NT2/D1 (cell line): ENCODE results near the gene RPAP2.
"Not testable (repeated sequence)": the region's sequence is repeated elsewhere in the genome, so short reads cannot be mapped to it uniquely, and the experiment has no call there.

Experiments
- DNase-seq: peaks from one replicate; pipeline ENCODE4 v3.0.0-alpha.2; 2011; ENCODE audit warnings: low read depth, low spot score
- H3K27me3 ChIP-seq: 2 replicates; pipeline ENCODE4 v1.6.0; 2011; ENCODE audit warnings: mild to moderate bottlenecking; ENCODE audit not compliant: insufficient read length, insufficient read depth
- H3K36me3 ChIP-seq: 2 replicates; pipeline ENCODE4 v1.6.1; 2011; ENCODE audit warnings: mild to moderate bottlenecking, low read length, mixed read lengths; ENCODE audit not compliant: insufficient read depth, insufficient read length
- H3K4me1 ChIP-seq: 2 replicates; pipeline ENCODE4 v1.5.1; 2011; ENCODE audit not compliant: insufficient read depth, insufficient read length
- H3K4me3 ChIP-seq: 2 replicates; pipeline ENCODE4 v1.5.1; 2011; ENCODE audit warnings: low read depth; ENCODE audit not compliant: insufficient read length
- H3K9ac ChIP-seq: 2 replicates; pipeline ENCODE4 v1.6.0; 2011; ENCODE audit warnings: low read depth; ENCODE audit not compliant: insufficient read length
- H3K9me3 ChIP-seq: 2 replicates; pipeline ENCODE4 v1.5.1; 2011; ENCODE audit warnings: mild to moderate bottlenecking, low read length; ENCODE audit not compliant: insufficient read depth
- SUZ12 ChIP-seq: IDR thresholded peaks from 2 replicates; pipeline ENCODE4 v1.6.1; 2011; ENCODE audit not compliant: insufficient read length, insufficient read depth; ENCODE audit errors: extremely low read depth
- YY1 ChIP-seq: IDR thresholded peaks from 2 replicates; pipeline ENCODE4 v1.6.1; 2011; ENCODE audit not compliant: insufficient read length, insufficient read depth
- ZNF274 ChIP-seq: IDR thresholded peaks from 2 replicates; pipeline ENCODE4 v1.6.1; 2011; ENCODE audit warnings: mild to moderate bottlenecking, low read depth, low read length

Gene RPAP2

DNA sequence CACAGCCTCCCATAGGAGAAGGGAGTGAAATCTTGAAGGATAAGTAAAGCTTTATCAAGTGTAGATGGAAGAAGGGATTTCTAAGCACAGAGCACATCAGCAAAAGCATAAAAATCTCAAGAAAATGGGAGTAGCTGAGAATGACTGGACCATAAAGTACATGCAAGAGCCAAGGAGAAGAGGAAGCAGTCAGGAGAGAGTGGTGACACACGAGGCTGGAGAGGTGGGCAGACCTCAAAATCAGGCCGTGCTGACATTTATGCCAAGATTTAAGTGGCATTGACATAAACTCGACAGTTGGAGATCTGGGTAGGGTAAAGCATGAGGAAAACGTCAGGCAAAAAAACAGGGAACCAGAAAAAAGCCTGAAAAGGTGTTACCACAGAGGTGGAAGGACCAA is 125.5 kb downstream of the RPAP2 start:
- no peak for TF ChIP-seq ZNF274
- DNase-seq: no peak
- no peaks in the 10 kb centered on the region for H3K36me3 ChIP-seq
- H3K9ac ChIP-seq: no peak overlapping the region
- no peaks in the 10 kb centered on the region for H3K9me3 ChIP-seq
- no peaks in the 10 kb centered on the region for H3K4me1 ChIP-seq
- H3K27me3 ChIP-seq: no peaks in the 10 kb centered on the region
- no peak overlapping the region for H3K4me3 ChIP-seq

DNA sequence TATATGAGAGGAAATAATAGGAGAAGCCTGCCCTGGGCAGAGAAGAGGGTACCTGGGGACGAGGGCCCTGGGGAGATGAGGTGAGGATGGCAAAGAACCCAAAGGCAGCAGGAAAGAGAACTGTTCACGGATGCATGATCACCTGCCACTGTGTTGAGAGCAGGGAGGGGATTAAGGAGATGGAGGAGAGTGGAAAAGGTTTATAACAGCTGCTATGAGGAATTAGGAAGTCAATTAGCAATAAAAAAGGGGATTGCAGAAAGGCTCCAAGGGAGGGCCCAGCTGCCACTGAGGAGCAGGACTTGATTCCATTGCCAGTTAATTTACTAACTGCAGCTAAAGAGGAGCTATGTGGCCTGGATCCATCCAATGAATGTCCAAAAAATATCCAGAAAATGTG is 126.8 kb downstream of the RPAP2 start:
- H3K27me3 ChIP-seq: no peaks in the 10 kb centered on the region
- H3K9ac ChIP-seq: no peak overlapping the region
- no peak overlapping the region for H3K4me3 ChIP-seq
- DNase-seq: no peak
- H3K36me3 ChIP-seq: no peaks in the 10 kb centered on the region
- H3K9me3 ChIP-seq: no peaks in the 10 kb centered on the region
- no peaks in the 10 kb centered on the region for H3K4me1 ChIP-seq
- TF ChIP-seq SUZ12 (no peak), YY1 (no peak), ZNF274 (no peak)

DNA sequence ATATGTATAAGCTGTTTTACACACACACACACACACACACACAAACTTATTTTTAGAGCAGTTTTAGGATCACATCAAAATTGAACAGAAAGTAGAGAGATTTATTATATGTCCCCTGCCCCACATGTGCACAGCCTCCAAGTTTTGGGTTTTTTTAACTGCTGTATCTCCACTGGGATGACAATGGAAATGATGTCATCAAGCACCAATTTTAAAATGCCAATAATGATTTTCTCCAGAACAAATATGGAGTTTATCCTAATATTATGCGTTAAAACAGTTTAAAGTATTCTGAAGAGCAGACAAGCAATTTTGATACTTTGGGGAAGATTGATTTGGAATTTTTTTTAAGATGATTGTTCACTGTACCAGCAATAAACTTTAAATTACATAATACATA is 131.2 kb downstream of the RPAP2 start:
- no peaks in the 10 kb centered on the region for H3K36me3 ChIP-seq
- no peaks in the 10 kb centered on the region for H3K9me3 ChIP-seq
- no peak overlapping the region for H3K4me3 ChIP-seq
- H3K9ac ChIP-seq: no peak overlapping the region
- no peak for DNase-seq
- H3K4me1 ChIP-seq: no peaks in the 10 kb centered on the region
- no peaks in the 10 kb centered on the region for H3K27me3 ChIP-seq
- no peak for TF ChIP-seq ZNF274
- no peak for TF ChIP-seq YY1
- no peak for TF ChIP-seq SUZ12

DNA sequence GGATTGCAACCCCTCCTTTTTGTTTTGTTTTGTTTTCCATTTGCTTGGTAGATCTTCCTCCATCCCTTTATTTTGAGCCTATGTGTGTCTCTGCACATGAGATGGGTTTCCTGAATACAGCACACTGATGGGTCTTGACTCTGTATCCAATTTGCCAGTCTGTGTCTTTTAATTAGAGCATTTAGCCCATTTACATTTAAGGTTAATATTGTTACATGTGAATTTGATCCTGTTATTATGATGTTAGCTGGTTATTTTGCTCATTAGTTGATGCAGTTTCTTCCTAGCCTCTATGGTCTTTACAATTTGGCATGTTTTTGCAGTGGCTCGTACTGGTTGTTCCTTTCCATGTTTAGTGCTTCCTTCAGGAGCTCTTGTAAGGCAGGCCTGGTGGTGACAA is 135.7 kb downstream of the RPAP2 start:
- H3K4me3 ChIP-seq, H3K4me1 ChIP-seq, H3K9ac ChIP-seq, H3K36me3 ChIP-seq, DNase-seq, H3K27me3 ChIP-seq: not testable (repeated sequence)
- H3K9me3 ChIP-seq: peaks cover 15% of the 10 kb centered on the region; the same call in 1 of the 2 replicates

DNA sequence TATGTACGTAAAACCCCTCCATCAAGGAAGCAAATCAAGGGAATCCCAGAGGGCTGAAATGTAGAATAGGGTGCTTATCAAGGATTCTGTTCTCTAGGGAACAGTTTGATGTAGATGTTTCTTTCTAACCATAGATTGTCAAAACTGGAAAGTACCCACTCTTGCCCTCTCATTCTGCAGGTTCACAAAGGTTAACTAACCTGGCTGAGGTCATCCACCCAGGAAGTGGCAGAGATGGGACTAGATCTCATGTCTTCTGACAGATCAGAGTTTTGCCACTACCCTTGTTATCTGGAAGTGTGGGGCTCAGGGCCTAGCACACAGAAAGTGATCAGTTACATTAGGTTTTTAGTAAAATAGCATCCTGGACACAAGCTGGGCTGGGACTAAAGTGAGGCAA is 140.4 kb downstream of the RPAP2 start:
- Histone ChIP-seq H3K9ac (no peak overlapping the region), H3K4me3 (no peak overlapping the region), H3K27me3 (no peaks in the 10 kb centered on the region), H3K4me1 (no peaks in the 10 kb centered on the region), H3K36me3 (no peaks in the 10 kb centered on the region), H3K9me3 (peaks cover 15% of the 10 kb centered on the region; the same call in 1 of the 2 replicates)
- TF ChIP-seq ZNF274 (no peak), YY1 (no peak), SUZ12 (no peak)
- no peak for DNase-seq

DNA sequence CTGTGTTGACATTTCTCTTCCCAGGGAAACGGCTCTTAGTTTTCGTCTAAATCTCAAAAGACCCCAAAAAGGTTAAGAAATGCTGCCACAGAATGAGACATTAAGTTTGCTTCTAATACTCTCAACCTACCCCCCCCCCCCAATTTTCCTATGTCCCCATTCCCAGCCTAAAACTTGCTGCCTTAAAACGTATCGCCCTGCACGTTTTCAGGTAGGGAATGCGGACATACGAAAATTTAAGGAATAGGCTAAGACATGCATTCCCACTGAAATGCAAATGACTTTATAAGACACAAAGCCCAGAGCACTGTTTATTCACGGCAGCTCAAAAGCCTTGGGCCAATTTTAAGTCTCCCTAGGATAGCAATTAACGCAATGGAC is 142.4 kb downstream of the RPAP2 start:
- H3K9ac ChIP-seq: no peak overlapping the region
- H3K9me3 ChIP-seq: peaks cover 10% of the 10 kb centered on the region; the same call in 1 of the 2 replicates
- H3K4me3 ChIP-seq: no peak overlapping the region
- no peak for TF ChIP-seq SUZ12
- peaks cover under 1% of the 10 kb centered on the region for H3K4me1 ChIP-seq
- no peak for DNase-seq
- no peaks in the 10 kb centered on the region for H3K27me3 ChIP-seq
- H3K36me3 ChIP-seq: no peaks in the 10 kb centered on the region

DNA sequence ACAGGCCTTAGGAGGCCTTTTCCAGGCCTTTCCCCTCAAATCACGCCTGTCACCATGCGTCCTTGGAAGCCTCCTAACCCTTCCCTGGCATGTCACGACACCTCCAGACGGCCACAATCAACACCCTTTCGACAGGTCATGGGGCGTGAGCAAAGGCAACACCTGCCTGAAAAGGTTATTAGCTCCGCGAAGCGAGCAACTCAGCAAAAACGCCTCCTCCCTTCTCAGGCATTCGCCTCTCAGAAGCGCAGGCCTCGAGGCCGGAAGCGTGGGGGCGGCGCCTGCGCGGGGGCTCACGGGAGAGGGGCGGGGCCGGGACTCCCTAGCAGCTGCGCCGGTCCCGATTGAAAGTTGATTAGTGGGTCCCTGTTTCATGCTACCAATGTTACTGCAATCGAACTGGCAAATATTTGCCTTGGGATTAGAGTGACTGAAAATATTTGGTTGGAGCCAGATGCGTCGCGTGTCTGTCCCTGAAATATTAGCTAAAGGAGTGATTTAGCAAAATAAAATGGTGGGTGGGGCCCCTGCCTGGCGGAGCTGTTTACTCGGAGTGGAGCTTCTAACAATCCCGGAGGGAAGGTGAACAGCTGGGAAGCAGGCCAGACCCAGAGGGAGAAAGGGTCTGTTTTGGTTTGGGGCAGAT is 143.0 kb downstream of the RPAP2 start:
- no peak for TF ChIP-seq SUZ12
- no peak for TF ChIP-seq ZNF274
- H3K9ac ChIP-seq: no peak overlapping the region
- no peak for DNase-seq
- H3K27me3 ChIP-seq: no peaks in the 10 kb centered on the region
- peaks cover 5% of the 10 kb centered on the region for H3K4me1 ChIP-seq
- H3K9me3 ChIP-seq: peaks cover 5% of the 10 kb centered on the region; the same call in 1 of the 2 replicates
- no peak overlapping the region for H3K4me3 ChIP-seq
- no peaks in the 10 kb centered on the region for H3K36me3 ChIP-seq

DNA sequence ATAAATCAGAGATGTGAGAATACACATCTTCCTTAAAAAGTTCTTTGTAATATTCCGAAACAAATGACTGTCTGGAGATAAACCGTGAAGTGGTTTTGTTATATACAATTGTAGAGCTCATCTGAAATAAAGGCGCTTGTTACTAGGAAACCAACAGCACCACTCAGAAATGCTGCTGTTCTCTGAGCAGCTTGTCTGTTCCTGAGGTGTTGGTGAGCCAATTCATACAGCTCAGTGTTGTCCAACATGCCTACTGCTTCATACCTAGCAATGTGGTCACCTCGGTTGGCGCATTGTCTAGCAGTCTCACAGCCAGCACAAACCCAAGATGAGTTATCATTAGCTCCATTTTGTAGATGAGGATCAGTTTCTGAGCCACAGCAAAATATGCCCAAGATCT is 143.5 kb downstream of the RPAP2 start:
- H3K27me3 ChIP-seq: no peaks in the 10 kb centered on the region
- H3K4me3 ChIP-seq: no peak overlapping the region

More for the DNA sequence above, 143.5 kb downstream of the RPAP2 start:
- no peak for TF ChIP-seq YY1
- no peak for TF ChIP-seq ZNF274
- TF ChIP-seq SUZ12: no peak
- no peaks in the 10 kb centered on the region for H3K9me3 ChIP-seq
- peaks cover 5% of the 10 kb centered on the region for H3K4me1 ChIP-seq
- H3K9ac ChIP-seq: no peak overlapping the region
- H3K36me3 ChIP-seq: no peaks in the 10 kb centered on the region
- DNase-seq: no peak
